Stimulated activated CD4-positive, alpha-beta T cell treated with anti-CD3 and anti-CD28 coated beads, Interleukin-4, amount 100 ng/mL, for 48 hours (primary cell): ENCODE results near the gene HMG20B.

Source experiments
- DNase-seq, 2 donors: peaks; one replicate each; pipeline ENCODE4 v3.0.0-alpha.2; 2020; ENCODE audit warnings: low read depth in 2 of 2

The HMG20B gene

GRCh38 chr19:3620817-3621547, 48.2 kb downstream of the HMG20B start:
- no peak for DNase-seq

- DNase-seq, result no peak
Observed at GRCh38 chr19:3621689-3622088, 48.9 kb downstream of the HMG20B start.

- DNase-seq, result no peak
Observed at GRCh38 chr19:3622224-3622623, 49.5 kb downstream of the HMG20B start.

- no peak for DNase-seq
Observed at GRCh38 chr19:3623716-3624115, 51.0 kb downstream of the HMG20B start.

GRCh38 chr19:3625996-3626472, 53.3 kb downstream of the HMG20B start:
- DNase-seq, result peak in 1 of 2 donors; percentile 27

GRCh38 chr19:3626473-3627350, 54.0 kb downstream of the HMG20B start, which contains the start of gene CACTIN:
Gene CACTIN, minus strand, starts transcription at chr19:3626790. Its CDS starts 28 bp downstream, at chr19:3626762.
- DNase-seq, result peak; percentile 98 to 99

GRCh38 chr19:3627351-3627723, 54.6 kb downstream of the HMG20B start:
- no peak for DNase-seq
